ENCODE measurements around the gene SMPD4. TPM values are rescaled to one million over a fixed set of nuclear protein-coding genes. Genes with fewer than 3 reads are reported as not detected.
"Not testable (repeated sequence)": the region's sequence is repeated elsewhere in the genome, so short reads cannot be mapped to it uniquely, and the experiment has no call there.

The SMPD4 gene, protein sequence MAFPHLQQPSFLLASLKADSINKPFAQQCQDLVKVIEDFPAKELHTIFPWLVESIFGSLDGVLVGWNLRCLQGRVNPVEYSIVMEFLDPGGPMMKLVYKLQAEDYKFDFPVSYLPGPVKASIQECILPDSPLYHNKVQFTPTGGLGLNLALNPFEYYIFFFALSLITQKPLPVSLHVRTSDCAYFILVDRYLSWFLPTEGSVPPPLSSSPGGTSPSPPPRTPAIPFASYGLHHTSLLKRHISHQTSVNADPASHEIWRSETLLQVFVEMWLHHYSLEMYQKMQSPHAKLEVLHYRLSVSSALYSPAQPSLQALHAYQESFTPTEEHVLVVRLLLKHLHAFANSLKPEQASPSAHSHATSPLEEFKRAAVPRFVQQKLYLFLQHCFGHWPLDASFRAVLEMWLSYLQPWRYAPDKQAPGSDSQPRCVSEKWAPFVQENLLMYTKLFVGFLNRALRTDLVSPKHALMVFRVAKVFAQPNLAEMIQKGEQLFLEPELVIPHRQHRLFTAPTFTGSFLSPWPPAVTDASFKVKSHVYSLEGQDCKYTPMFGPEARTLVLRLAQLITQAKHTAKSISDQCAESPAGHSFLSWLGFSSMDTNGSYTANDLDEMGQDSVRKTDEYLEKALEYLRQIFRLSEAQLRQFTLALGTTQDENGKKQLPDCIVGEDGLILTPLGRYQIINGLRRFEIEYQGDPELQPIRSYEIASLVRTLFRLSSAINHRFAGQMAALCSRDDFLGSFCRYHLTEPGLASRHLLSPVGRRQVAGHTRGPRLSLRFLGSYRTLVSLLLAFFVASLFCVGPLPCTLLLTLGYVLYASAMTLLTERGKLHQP
- 10 to 100 TPM; 34.1 to 50.6 (median 40.6) TPM for total RNA-seq

DNA sequence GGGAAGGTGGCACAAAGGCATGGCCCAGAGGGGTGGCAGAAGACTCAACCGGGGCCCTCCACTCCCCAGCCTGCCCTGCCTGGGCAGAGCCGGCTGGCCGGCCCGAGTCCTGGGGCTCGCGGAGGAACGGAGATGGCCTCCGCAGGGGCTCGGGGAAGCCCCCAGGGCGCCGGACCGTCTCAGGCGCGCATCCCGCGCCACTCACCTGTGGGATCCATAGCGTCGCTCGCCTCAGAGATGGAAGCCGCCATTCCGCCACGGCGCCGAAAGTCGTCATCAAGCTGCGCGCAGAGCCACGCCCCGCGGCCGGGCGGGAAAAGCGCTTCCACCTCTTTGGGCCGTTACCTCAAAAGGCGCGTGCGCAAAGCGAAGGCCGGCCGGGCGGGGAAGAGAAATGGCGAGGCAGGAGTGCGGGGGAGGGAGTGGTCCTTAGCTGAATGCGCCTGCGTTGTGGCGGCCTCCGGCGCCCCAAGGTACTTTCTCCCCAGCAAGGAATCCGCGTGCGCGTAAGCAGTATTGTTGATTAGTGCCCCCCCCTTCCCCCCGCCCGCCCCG is at the start of gene SMPD4:
SMPD4 (minus strand) TSS at position 278 of the 555 bp plus-strand sequence. CDS start 5,010 bp downstream, outside the sequence.
- intact Hi-C loops (cut with DNase I): loop anchor here (5.0 kb wide), 1 partner anchor 161 kb away; the partner anchor contains the start of gene IMP4
- peak in 2 of 4 donors; percentile 33 to 47 for TF ChIP-seq POLR2A (IDR thresholded peaks at IDR 0.05)
- TF ChIP-seq, protein P1, sequence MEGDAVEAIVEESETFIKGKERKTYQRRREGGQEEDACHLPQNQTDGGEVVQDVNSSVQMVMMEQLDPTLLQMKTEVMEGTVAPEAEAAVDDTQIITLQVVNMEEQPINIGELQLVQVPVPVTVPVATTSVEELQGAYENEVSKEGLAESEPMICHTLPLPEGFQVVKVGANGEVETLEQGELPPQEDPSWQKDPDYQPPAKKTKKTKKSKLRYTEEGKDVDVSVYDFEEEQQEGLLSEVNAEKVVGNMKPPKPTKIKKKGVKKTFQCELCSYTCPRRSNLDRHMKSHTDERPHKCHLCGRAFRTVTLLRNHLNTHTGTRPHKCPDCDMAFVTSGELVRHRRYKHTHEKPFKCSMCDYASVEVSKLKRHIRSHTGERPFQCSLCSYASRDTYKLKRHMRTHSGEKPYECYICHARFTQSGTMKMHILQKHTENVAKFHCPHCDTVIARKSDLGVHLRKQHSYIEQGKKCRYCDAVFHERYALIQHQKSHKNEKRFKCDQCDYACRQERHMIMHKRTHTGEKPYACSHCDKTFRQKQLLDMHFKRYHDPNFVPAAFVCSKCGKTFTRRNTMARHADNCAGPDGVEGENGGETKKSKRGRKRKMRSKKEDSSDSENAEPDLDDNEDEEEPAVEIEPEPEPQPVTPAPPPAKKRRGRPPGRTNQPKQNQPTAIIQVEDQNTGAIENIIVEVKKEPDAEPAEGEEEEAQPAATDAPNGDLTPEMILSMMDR (IDR thresholded peaks at IDR 0.05): no peak
- peak within 1 kb of the TSS; percentile 88 to 98 (median 94) for H3K27ac ChIP-seq
- peaks cover 0 to 15% (median 3%) of the 10 kb centered on the region in 3 donors for H3K36me3 ChIP-seq
- DNase-seq: peak; percentile 81
- peaks cover 19 to 38% (median 20%) of the 10 kb centered on the region in 3 donors for H3K4me1 ChIP-seq
- H3K9me3 ChIP-seq: no peaks in the 10 kb centered on the region
- no peaks in the 10 kb centered on the region for H3K27me3 ChIP-seq
- WGBS, 2 donors: 0% methylated on average over 15 of the region's 55 CpGs; no CpG with 5 or more reads in 1 of the 2 donors
- H3K4me3 ChIP-seq: peak within 1 kb of the TSS; percentile 74 to 96 (median 86)

- H3K9me3 ChIP-seq; intact Hi-C loops (cut with DNase I); H3K36me3 ChIP-seq; DNase-seq; H3K27ac ChIP-seq; H3K4me3 ChIP-seq; H3K4me1 ChIP-seq: not testable (repeated sequence)
- H3K27me3 ChIP-seq: peaks cover 0 to 20% (median 0%) of the 10 kb centered on the region in 4 donors
- WGBS, 2 donors: 82 to 90% methylated on average over 6 to 8 of the region's 15 CpGs
Observed at GRCh38 chr2:130230907-130231306, 49.5 kb upstream of the SMPD4 start.

DNA sequence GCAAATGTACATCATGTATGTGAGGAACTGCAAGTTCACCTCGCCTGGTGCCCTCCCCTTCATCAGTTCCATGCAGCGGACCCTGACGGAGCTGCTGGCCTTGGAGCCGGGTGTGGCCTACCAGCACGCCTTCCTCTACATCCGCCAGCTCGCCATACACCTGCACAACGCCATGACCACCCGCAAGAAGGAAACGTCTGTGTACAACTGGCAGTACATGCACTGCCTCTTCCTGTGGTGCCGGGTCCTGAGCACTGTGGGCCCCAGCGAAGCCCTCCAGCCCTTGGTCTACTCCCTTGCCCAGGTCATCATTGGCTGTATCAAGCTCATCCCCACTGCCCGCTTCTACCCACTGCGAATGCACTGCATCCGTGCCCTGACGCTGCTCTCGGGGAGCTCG is 49.0 kb upstream of the SMPD4 start:
- H3K36me3 ChIP-seq; H3K9me3 ChIP-seq; DNase-seq; H3K4me3 ChIP-seq; H3K4me1 ChIP-seq; H3K27ac ChIP-seq; intact Hi-C loops (cut with DNase I): not testable (repeated sequence)
- 89 to 94% methylated on average over 6 to 9 of the region's 18 CpGs for WGBS, 2 donors
- peaks cover 0 to 22% (median 0%) of the 10 kb centered on the region in 4 donors for H3K27me3 ChIP-seq

DNA sequence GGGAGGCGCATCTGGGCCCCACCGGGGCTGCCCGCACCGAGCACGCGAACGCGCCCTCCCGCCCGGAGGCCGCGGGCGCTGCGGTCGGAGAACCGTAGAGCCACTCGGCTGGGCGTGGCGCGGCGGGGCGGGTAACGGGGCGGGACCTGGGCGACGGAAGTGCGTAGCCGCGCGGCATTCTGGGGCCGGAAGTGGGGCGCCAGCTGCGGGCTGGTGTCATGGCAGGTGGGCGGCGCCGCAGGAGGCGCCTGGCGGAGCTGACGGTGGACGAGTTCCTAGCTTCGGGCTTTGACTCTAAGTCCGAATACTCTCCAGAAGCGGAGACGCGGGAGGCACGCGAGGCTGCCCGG is 47.7 kb upstream of the SMPD4 start:
- Histone ChIP-seq H3K4me3 (peak overlapping the region in 3 of 4 donors; percentile 7 to 25 (median 12)), H3K27me3 (peaks cover 0 to 22% (median 0%) of the 10 kb centered on the region in 4 donors)
- DNase-seq; H3K36me3 ChIP-seq; intact Hi-C loops (cut with DNase I); H3K4me1 ChIP-seq; H3K9me3 ChIP-seq; H3K27ac ChIP-seq: not testable (repeated sequence)
- WGBS, 2 donors: 23 to 55% methylated on average over 11 to 13 of the region's 48 CpGs

GRCh38 chr2:130228467-130229160 is 47.2 kb upstream of the SMPD4 start:
- H3K36me3 ChIP-seq; H3K27ac ChIP-seq; H3K4me1 ChIP-seq; DNase-seq; intact Hi-C loops (cut with DNase I); H3K9me3 ChIP-seq: not testable (repeated sequence)
- H3K4me3 ChIP-seq: peak overlapping the region in 3 of 4 donors; percentile 7 to 25 (median 12)
- WGBS, 2 donors: 94 to 98% methylated on average over 9 to 17 of the region's 69 CpGs
- H3K27me3 ChIP-seq: peaks cover 0 to 22% (median 0%) of the 10 kb centered on the region in 4 donors

GRCh38 chr2:130228005-130228404 is 46.6 kb upstream of the SMPD4 start:
- H3K36me3 ChIP-seq; intact Hi-C loops (cut with DNase I); DNase-seq; H3K4me1 ChIP-seq; H3K9me3 ChIP-seq; H3K4me3 ChIP-seq; H3K27ac ChIP-seq: not testable (repeated sequence)
- WGBS, 2 donors: 91 to 94% methylated on average over 12 to 19 of the region's 21 CpGs
- peaks cover 0 to 22% (median 0%) of the 10 kb centered on the region in 4 donors for H3K27me3 ChIP-seq

GRCh38 chr2:130222523-130222922 is 41.1 kb upstream of the SMPD4 start:
- WGBS, 2 donors: 21 to 57% methylated on average over 2 to 4 of the region's 4 CpGs
- H3K27me3 ChIP-seq: peaks cover 0 to 25% (median 0%) of the 10 kb centered on the region in 4 donors
- intact Hi-C loops (cut with DNase I); H3K4me3 ChIP-seq; H3K36me3 ChIP-seq; DNase-seq; H3K27ac ChIP-seq; H3K9me3 ChIP-seq; H3K4me1 ChIP-seq: not testable (repeated sequence)

DNA sequence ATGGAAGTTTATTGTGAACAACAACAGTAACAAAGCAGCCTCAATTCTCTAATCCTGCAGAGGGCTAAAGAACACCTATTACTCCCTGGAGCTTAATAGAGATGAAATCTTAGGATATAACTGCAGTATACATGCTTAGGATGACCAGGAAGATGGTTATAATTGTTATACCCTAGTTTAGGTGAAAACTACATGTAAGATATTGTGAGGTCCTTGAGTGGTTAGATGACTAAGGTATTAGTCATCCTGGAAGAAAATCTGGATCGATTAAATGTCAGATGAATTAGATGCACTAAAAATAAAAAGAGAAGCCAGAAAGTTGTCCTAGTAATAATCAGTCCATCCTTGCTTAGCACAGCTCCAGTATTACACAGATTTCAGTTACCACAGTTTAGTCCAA is 39.1 kb upstream of the SMPD4 start:
- 20 to 25% methylated on average over 1 of the region's 1 CpG for WGBS, 2 donors
- DNase-seq; H3K4me1 ChIP-seq; H3K4me3 ChIP-seq; H3K9me3 ChIP-seq; intact Hi-C loops (cut with DNase I); H3K36me3 ChIP-seq; H3K27ac ChIP-seq: not testable (repeated sequence)
- H3K27me3 ChIP-seq: peaks cover 0 to 35% (median 0%) of the 10 kb centered on the region in 4 donors

GRCh38 chr2:130219147-130219546 is 37.7 kb upstream of the SMPD4 start:
- peaks cover 0 to 44% (median 0%) of the 10 kb centered on the region in 4 donors for H3K27me3 ChIP-seq
- H3K4me1 ChIP-seq; H3K27ac ChIP-seq; DNase-seq; H3K4me3 ChIP-seq; H3K36me3 ChIP-seq; H3K9me3 ChIP-seq; intact Hi-C loops (cut with DNase I): not testable (repeated sequence)
- 83 to 94% methylated on average over 1 to 2 of the region's 2 CpGs for WGBS, 2 donors

DNA sequence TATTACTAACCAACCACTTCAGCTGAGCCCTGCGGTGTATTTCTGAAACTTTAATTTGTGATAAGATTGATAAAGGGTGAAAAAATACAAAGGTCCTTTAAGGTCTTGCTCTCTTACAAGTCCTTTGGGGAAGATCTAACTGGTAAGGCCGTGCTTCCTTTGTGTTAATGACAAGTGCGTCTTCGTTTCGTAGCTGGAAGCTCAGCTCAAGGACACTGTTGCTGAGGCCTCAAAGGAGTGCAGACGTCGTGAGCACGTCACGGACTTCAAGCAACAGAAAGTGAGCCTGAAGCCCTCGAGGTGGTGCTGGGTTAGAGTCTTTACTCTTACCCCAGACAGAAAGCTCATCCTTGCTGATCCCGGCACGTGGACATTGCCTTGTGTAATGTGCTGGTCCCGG is 25.6 kb upstream of the SMPD4 start:
- H3K36me3 ChIP-seq; intact Hi-C loops (cut with DNase I); H3K4me1 ChIP-seq; H3K9me3 ChIP-seq; H3K4me3 ChIP-seq; DNase-seq; H3K27me3 ChIP-seq; H3K27ac ChIP-seq: not testable (repeated sequence)
- WGBS, 2 donors: 73 to 76% methylated on average over 9 to 10 of the region's 13 CpGs

DNA sequence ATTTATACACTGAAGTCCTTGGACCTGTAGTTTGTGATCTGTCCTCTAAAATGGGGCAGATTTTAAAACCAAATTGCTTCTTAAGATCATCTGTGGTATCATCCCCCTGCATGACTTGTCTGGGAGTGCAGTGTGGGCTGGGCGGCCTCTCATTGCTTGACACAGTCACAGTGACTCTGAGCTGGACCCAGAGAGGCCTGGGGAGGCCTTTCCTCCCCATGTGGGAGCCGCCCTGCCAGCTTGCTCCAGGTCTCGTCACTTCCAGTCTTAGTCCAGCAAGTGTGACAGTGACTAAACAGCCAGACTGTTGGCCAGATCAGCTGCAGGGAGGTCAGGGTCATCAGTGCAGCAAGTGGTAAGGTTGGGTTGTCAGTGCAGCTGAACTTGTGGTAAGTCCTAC is 21.7 kb upstream of the SMPD4 start:
- H3K4me3 ChIP-seq; H3K27me3 ChIP-seq; H3K27ac ChIP-seq; H3K4me1 ChIP-seq; intact Hi-C loops (cut with DNase I); H3K36me3 ChIP-seq; H3K9me3 ChIP-seq; DNase-seq: not testable (repeated sequence)
- 82% methylated on average over 2 of the region's 3 CpGs; no CpG with 5 or more reads in 1 of the 2 donors for whole genome bisulfite sequencing, 2 donors

Measured in esophagus squamous epithelium (tissue), 5 donors.